Measurements from ENCODE around the gene LRRC8E.

GRCh38 chr19:7872306-7873204 lies 15.8 kb upstream of the LRRC8E start:
- TF ChIP-seq ESRRA (CRISPR knock-in tag; IDR thresholded peaks at IDR 0.05; ENCODE audit: borderline replicate concordance) (no peak), ATF2 (CRISPR knock-in tag; IDR thresholded peaks at IDR 0.05; ENCODE audit: borderline replicate concordance, low read depth) (no peak), SMAD3 (CRISPR knock-in tag; IDR thresholded peaks at IDR 0.05; ENCODE audit: borderline replicate concordance) (no peak), CTCF (IDR thresholded peaks at IDR 0.05) (no peak), SMAD4 (CRISPR knock-in tag; IDR thresholded peaks at IDR 0.05) (no peak), RELA (CRISPR knock-in tag; IDR thresholded peaks at IDR 0.05; ENCODE audit: borderline replicate concordance) (no peak), ZNF121 (CRISPR knock-in tag; IDR thresholded peaks at IDR 0.05) (no peak), E2F5 (CRISPR knock-in tag; IDR thresholded peaks at IDR 0.05) (no peak)

Measured in WTC11 (cell line).